Endothelial cell of umbilical vein (primary cell): Measurements from ENCODE around the gene CACNA2D1. TPM values are rescaled to one million over a fixed set of nuclear protein-coding genes. Genes with fewer than 3 reads are reported as not detected.

Source experiments
- BruUV-seq: library from RNA; stranded (reverse); fragments of 400-500 nt; replicated peaks from 2 replicates; lab custom pipeline; 2021; lab: Mats Ljungman, UMichigan
- CTCF ChIA-PET: fragments of 300-600, 350-600 bp; sonication (Branson Sonifier 250); formaldehyde crosslinking; loops from one replicate; lab custom pipeline; 2021; ENCODE audit warnings: antibody characterized with exemption, inconsistent platforms; lab: Charles Lee
- POLR2A ChIA-PET: fragments of 300-600, 350-600 bp; sonication (Branson Sonifier 250); formaldehyde crosslinking; loops from one replicate; lab custom pipeline; 2021; ENCODE audit warnings: antibody characterized with exemption, inconsistent platforms; lab: Charles Lee
- DNase-seq: peaks from one replicate; pipeline ENCODE4 v3.0.0-alpha.2; 2011; ENCODE audit warnings: low read depth, low spot score
- FAIRE-seq: peaks from 2 replicates; lab custom pipeline; 2011; peaks lifted over from hg19 to GRCh38; lab: Jason Lieb, UNC
- H2AFZ ChIP-seq: 2 replicates; pipeline ENCODE4 v1.6.0; 2012; ENCODE audit warnings: low read depth, low read length, control low read depth, inconsistent platforms
- H3K27ac ChIP-seq: 2 replicates; pipeline ENCODE4 v1.5.1; 2011; ENCODE audit warnings: low read depth, mild to moderate bottlenecking, control low read depth, low read length, moderate library complexity; ENCODE audit not compliant: insufficient read depth
- H3K27me3 ChIP-seq, 2 experiments: 2 replicates each; pipeline versions ENCODE4 v1.6.0 to v1.6.1; 2011; ENCODE audit warnings: low read length in 2 of 2, mixed read lengths in 1 of 2; ENCODE audit not compliant: control insufficient read depth in 2 of 2, insufficient read depth in 2 of 2
- H3K36me3 ChIP-seq, 2 experiments: 2 replicates in 1 of 2; 3 replicates in 1 of 2; pipeline ENCODE4 v1.5.1; 2011; ENCODE audit warnings: low read length in 2 of 2, mild to moderate bottlenecking in 1 of 2, moderate library complexity in 1 of 2; ENCODE audit not compliant: control insufficient read depth in 2 of 2, insufficient read depth in 2 of 2; ENCODE audit errors: extremely low read depth in 1 of 2
- H3K4me1 ChIP-seq: 3 replicates; pipeline ENCODE4 v1.5.1; 2011; ENCODE audit warnings: mild to moderate bottlenecking, low read length; ENCODE audit not compliant: control insufficient read depth, insufficient read depth; ENCODE audit errors: extremely low read depth
- H3K4me2 ChIP-seq: 2 replicates; pipeline ENCODE4 v1.6.1; 2011; ENCODE audit warnings: low read length, control low read depth, mixed read lengths; ENCODE audit not compliant: insufficient read depth
- H3K4me3 ChIP-seq, 3 experiments: fragments of 200-600 bp in 1 of 3; sonication (generic), shearing (Covaris generic) in 1 of 3; replicated peaks in 1 of 3; 2 replicates each; pipeline ENCODE4 v1.5.1; 2011 to 2016; ENCODE audit warnings: control low read depth in 3 of 3, low read length in 3 of 3, mild to moderate bottlenecking in 2 of 3, inconsistent platforms in 1 of 3, low read depth in 1 of 3, moderate library complexity in 1 of 3; ENCODE audit not compliant: insufficient read depth in 1 of 3
- H3K79me2 ChIP-seq: 2 replicates; pipeline ENCODE4 v1.6.0; 2012; ENCODE audit warnings: low read length, inconsistent platforms; ENCODE audit not compliant: control insufficient read depth, insufficient read depth
- H3K9ac ChIP-seq: replicated peaks from 2 replicates; pipeline ENCODE3; 2011; ENCODE audit warnings: low read length, control low read depth; ENCODE audit not compliant: insufficient read depth; ENCODE audit errors: extremely low read depth
- H3K9me1 ChIP-seq: replicated peaks from 3 replicates; pipeline ENCODE4 v1.6.0; 2011; ENCODE audit warnings: mild to moderate bottlenecking, low read length; ENCODE audit not compliant: control insufficient read depth, insufficient read depth; ENCODE audit errors: extremely low read depth
- H3K9me3 ChIP-seq: replicated peaks from 2 replicates; pipeline ENCODE4 v1.5.1; 2012; ENCODE audit warnings: low read length, inconsistent platforms; ENCODE audit not compliant: control insufficient read depth, insufficient read depth
- H4K20me1 ChIP-seq: replicated peaks from 2 replicates; pipeline ENCODE3; 2011; ENCODE audit warnings: mild to moderate bottlenecking, low read length; ENCODE audit not compliant: control insufficient read depth, insufficient read depth; ENCODE audit errors: extremely low read depth
- EZH2 ChIP-seq: IDR thresholded peaks from 2 replicates; pipeline ENCODE4 v1.6.1; 2012; ENCODE audit warnings: borderline replicate concordance, low read depth, mild to moderate bottlenecking, moderate library complexity, low read length, inconsistent platforms; ENCODE audit not compliant: severe bottlenecking
- FOS ChIP-seq: IDR thresholded peaks from 2 replicates; pipeline ENCODE4 v1.6.1; 2011; ENCODE audit warnings: mild to moderate bottlenecking, low read length, moderate library complexity, borderline replicate concordance; ENCODE audit not compliant: insufficient read depth
- GATA2 ChIP-seq: IDR thresholded peaks from 2 replicates; pipeline ENCODE4 v1.7.0; 2011; ENCODE audit warnings: low read depth, mild to moderate bottlenecking, moderate library complexity, mixed read lengths, low read length; ENCODE audit not compliant: insufficient read length, insufficient read depth
- JUN ChIP-seq: IDR thresholded peaks from 2 replicates; pipeline ENCODE4 v1.6.1; 2011; ENCODE audit warnings: borderline replicate concordance, low read depth; ENCODE audit not compliant: insufficient read length, insufficient read depth
- MAX ChIP-seq: IDR thresholded peaks from 2 replicates; pipeline ENCODE4 v1.6.1; 2011; ENCODE audit not compliant: insufficient read depth, insufficient read length
- MYC ChIP-seq: IDR thresholded peaks from one replicate; pipeline ENCODE4 v1.6.1; 2011; ENCODE audit warnings: mild to moderate bottlenecking, low read depth, low read length
- POLR2A ChIP-seq: IDR thresholded peaks from 2 replicates; pipeline ENCODE4 v1.6.1; 2012; ENCODE audit warnings: low read depth, mild to moderate bottlenecking, control low read depth, low read length
- POLR2AphosphoS5 ChIP-seq: IDR thresholded peaks from 2 replicates; pipeline ENCODE4 v1.6.1; 2012; ENCODE audit warnings: low read depth, mild to moderate bottlenecking, control low read depth, low read length, moderate library complexity; ENCODE audit not compliant: insufficient read depth
- dilution Hi-C: fragments of 300-500 bp; cut with MboI; formaldehyde crosslinking; loops from one replicate; pipeline ENCODE4 v1.15.0; 2019; ENCODE audit warnings: low sequenced_read_pairs; ENCODE audit not compliant: extremely low pct_ligation_motif_present
- intact Hi-C: fragments of 100-400 bp; cut with micrococcal nuclease; formaldehyde crosslinking; loops from one replicate; pipeline ENCODE4 v1.10.0; 2022
- polyA plus RNA-seq, 4 experiments: library from polyadenylated mRNA; depleted of rRNA in 3 of 4; stranded (reverse) in 3 of 4; unstranded in 1 of 4; fragments of >200 nt; gene quantifications; 2 replicates each; pipeline versions ENCODE4 v1.2.1 to v1.2.3, GENCODE V29; 2011 to 2012; ENCODE audit warnings: missing spikeins in 1 of 4
- total RNA-seq: library from RNA; stranded (reverse); gene quantifications from 2 replicates; pipeline ENCODE4 v1.2.3, GENCODE V29; 2021
- TF ChIP-seq, protein P1 (sequence below), 2 donors: IDR thresholded peaks; 1 replicate in 1 of 2; 2 replicates in 1 of 2; pipeline ENCODE4 v1.5.1; 2011; ENCODE audit warnings: low read length in 2 of 2, mild to moderate bottlenecking in 2 of 2, moderate library complexity in 2 of 2, control low read depth in 1 of 2, inconsistent platforms in 1 of 2, low read depth in 1 of 2; ENCODE audit not compliant: insufficient read depth in 1 of 2; ENCODE audit errors: extremely low read depth in 1 of 2

The CACNA2D1 gene
- total and polyA plus RNA-seq, 2 donors (not counting 3 experiments of a cell fraction or from before 2014, with no cell fraction given), result 4.1 to 38.6 TPM

DNA sequence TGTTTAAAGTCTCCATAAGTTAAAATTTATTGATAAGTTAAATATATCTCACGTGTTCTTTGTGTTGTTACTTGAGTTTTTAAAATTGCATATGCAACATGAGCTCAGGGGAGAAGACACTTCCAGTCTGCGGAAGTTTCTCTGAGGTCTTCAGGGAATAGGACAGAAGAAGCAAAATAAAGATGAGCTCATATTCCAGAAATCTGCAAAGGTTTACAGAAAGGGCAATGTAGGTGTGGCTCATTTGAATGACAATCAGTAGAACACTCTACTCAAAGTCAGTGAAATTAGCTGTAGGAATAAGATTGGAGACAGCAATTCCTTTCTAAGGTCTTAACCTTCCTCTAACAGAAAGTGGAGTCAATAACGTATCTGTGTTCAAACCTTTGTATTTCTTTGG lies 53.7 kb downstream of the CACNA2D1 start:
- FAIRE-seq (no peak), DNase-seq (no peak)
- no peak overlapping the region for H3K4me3 ChIP-seq
- no TSS peak for BruUV-seq
- no peak overlapping the region for H3K27ac ChIP-seq
- intact Hi-C loops, result no loop called here
- no peak overlapping the region for H2AFZ ChIP-seq
- no peak overlapping the region for H3K9ac ChIP-seq
- TF ChIP-seq JUN (no peak), FOS (no peak), MAX (no peak), GATA2 (no peak), POLR2AphosphoS5 (no peak), EZH2 (no peak), MYC (no peak), POLR2A (no peak)
- TF ChIP-seq, protein P1, sequence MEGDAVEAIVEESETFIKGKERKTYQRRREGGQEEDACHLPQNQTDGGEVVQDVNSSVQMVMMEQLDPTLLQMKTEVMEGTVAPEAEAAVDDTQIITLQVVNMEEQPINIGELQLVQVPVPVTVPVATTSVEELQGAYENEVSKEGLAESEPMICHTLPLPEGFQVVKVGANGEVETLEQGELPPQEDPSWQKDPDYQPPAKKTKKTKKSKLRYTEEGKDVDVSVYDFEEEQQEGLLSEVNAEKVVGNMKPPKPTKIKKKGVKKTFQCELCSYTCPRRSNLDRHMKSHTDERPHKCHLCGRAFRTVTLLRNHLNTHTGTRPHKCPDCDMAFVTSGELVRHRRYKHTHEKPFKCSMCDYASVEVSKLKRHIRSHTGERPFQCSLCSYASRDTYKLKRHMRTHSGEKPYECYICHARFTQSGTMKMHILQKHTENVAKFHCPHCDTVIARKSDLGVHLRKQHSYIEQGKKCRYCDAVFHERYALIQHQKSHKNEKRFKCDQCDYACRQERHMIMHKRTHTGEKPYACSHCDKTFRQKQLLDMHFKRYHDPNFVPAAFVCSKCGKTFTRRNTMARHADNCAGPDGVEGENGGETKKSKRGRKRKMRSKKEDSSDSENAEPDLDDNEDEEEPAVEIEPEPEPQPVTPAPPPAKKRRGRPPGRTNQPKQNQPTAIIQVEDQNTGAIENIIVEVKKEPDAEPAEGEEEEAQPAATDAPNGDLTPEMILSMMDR (IDR thresholded peaks at IDR 0.05; ENCODE audit: extremely low read depth in 1 of 2, insufficient read depth in 1 of 2, low read depth in 1 of 2, low read length in 2 of 2), result no peak
- H3K9me3 ChIP-seq, result no peaks in the 10 kb centered on the region
- no peak overlapping the region for H3K4me2 ChIP-seq
- no peaks in the 10 kb centered on the region for H3K27me3 ChIP-seq
- H3K4me1 ChIP-seq, result no peaks in the 10 kb centered on the region
- CTCF ChIA-PET, result interaction anchor here (1.1 kb wide), 1 partner anchor 11 kb away, joined by 5 read pairs; no protein-coding TSS in a partner anchor
- H4K20me1 ChIP-seq, result no peaks in the 10 kb centered on the region
- no peaks in the 10 kb centered on the region for H3K9me1 ChIP-seq
- no peaks in the 10 kb centered on the region for H3K36me3 ChIP-seq
- POLR2A ChIA-PET, result interaction anchor here (0.6 kb wide), 1 partner anchor 40 kb away, joined by 4 read pairs; no protein-coding TSS in a partner anchor
- dilution Hi-C loops, result no loop called here
- H3K79me2 ChIP-seq, result no peaks in the 10 kb centered on the region
